Left ventricle myocardium inferior (tissue), 1 donor: ENCODE results near the gene TMEM183A. TPM values are rescaled to one million over a fixed set of nuclear protein-coding genes. Genes with fewer than 3 reads are reported as not detected.

Experiments used
- DNase-seq: peaks from one replicate; pipeline ENCODE4 v3.0.0-alpha.2; 2020
- H3K27ac ChIP-seq: fragments of 200-600 bp; replicated peaks from 2 replicates; pipeline ENCODE4 v1.8.0; 2021
- H3K27me3 ChIP-seq: fragments of 200-600 bp; 2 replicates; pipeline ENCODE4 v1.8.0; 2021; ENCODE audit warnings: low read depth
- H3K36me3 ChIP-seq: fragments of 200-600 bp; 2 replicates; pipeline ENCODE4 v1.8.0; 2021
- H3K4me1 ChIP-seq: fragments of 200-600 bp; 2 replicates; pipeline ENCODE4 v1.8.0; 2021
- H3K4me3 ChIP-seq: fragments of 200-600 bp; 2 replicates; pipeline ENCODE4 v1.8.0; 2021; ENCODE audit warnings: mild to moderate bottlenecking, moderate library complexity
- H3K9me3 ChIP-seq: fragments of 200-600 bp; replicated peaks from 2 replicates; pipeline ENCODE4 v1.8.0; 2021
- CTCF ChIP-seq: fragments of 200-600 bp; IDR thresholded peaks from 2 replicates; pipeline ENCODE4 v1.8.0; 2021; ENCODE audit warnings: antibody characterized with exemption, mild to moderate bottlenecking, borderline replicate concordance
- intact Hi-C: fragments of 100-400 bp; cut with micrococcal nuclease; formaldehyde crosslinking; loops from one replicate; pipeline ENCODE4 v1.11.0; 2022
- total RNA-seq: library from RNA; stranded (reverse); fragmentation: NEBNext Ultra II Directional; extraction: Animal tissue kit (Norgen Biotek cat#: 25700); gene quantifications from one replicate; pipeline ENCODE4 v1.2.1, GENCODE V29; 2021
- donor health status: DM: no; HTN: yes; CAD: no; lungs with severe emphysema.

Gene TMEM183A
- total RNA-seq, 1 donor from 2014 or later: 21.8 TPM

GRCh38 chr1:203046984-203047630 is 39.9 kb downstream of the TMEM183A start:
- peaks cover 23% of the 10 kb centered on the region for H3K36me3 ChIP-seq
- intact Hi-C loops: loop anchor here (10.0 kb wide), 1 partner anchor 68 kb away; no protein-coding TSS in a partner anchor
- no peak for TF ChIP-seq CTCF
- H3K27me3 ChIP-seq: no peaks in the 10 kb centered on the region
- DNase-seq: no peak
- H3K4me3 ChIP-seq: no peak overlapping the region
- H3K27ac ChIP-seq: no peak overlapping the region
- no peaks in the 10 kb centered on the region for H3K9me3 ChIP-seq
- peaks cover 15% of the 10 kb centered on the region for H3K4me1 ChIP-seq

GRCh38 chr1:203048086-203048485 is 40.9 kb downstream of the TMEM183A start:
- no peak for DNase-seq

GRCh38 chr1:203048555-203049051 is 41.4 kb downstream of the TMEM183A start:
- no peaks in the 10 kb centered on the region for H3K9me3 ChIP-seq
- no peak for DNase-seq
- H3K4me1 ChIP-seq: peaks cover 15% of the 10 kb centered on the region
- H3K27ac ChIP-seq: no peak overlapping the region
- H3K27me3 ChIP-seq: no peaks in the 10 kb centered on the region
- peaks cover 23% of the 10 kb centered on the region for H3K36me3 ChIP-seq
- TF ChIP-seq CTCF: no peak
- intact Hi-C loops: loop anchor here (10.0 kb wide), 1 partner anchor 66 kb away; no protein-coding TSS in a partner anchor
- no peak overlapping the region for H3K4me3 ChIP-seq

More at GRCh38 chr1:203048086-203048485, 40.9 kb downstream of the TMEM183A start:
- H3K9me3 ChIP-seq: no peaks in the 10 kb centered on the region
- no peaks in the 10 kb centered on the region for H3K27me3 ChIP-seq
- H3K27ac ChIP-seq: no peak overlapping the region
- TF ChIP-seq CTCF: no peak
- H3K4me3 ChIP-seq: no peak overlapping the region
- intact Hi-C loops: loop anchor here (10.0 kb wide), 1 partner anchor 67 kb away; no protein-coding TSS in a partner anchor
- H3K4me1 ChIP-seq: peaks cover 15% of the 10 kb centered on the region
- peaks cover 23% of the 10 kb centered on the region for H3K36me3 ChIP-seq

- DNase-seq: no peak
- no peaks in the 10 kb centered on the region for H3K9me3 ChIP-seq
- H3K27me3 ChIP-seq: no peaks in the 10 kb centered on the region
- peaks cover 15% of the 10 kb centered on the region for H3K4me1 ChIP-seq
- no peak for TF ChIP-seq CTCF
- no peak overlapping the region for H3K4me3 ChIP-seq
- H3K36me3 ChIP-seq: peaks cover 20% of the 10 kb centered on the region
- H3K27ac ChIP-seq: no peak overlapping the region
- intact Hi-C loops: loop anchor here (10.0 kb wide), 1 partner anchor 66 kb away; no protein-coding TSS in a partner anchor
Observed at GRCh38 chr1:203049077-203049476, 41.9 kb downstream of the TMEM183A start.

- peaks cover 14% of the 10 kb centered on the region for H3K36me3 ChIP-seq
- H3K27ac ChIP-seq: no peak overlapping the region
- intact Hi-C loops: loop anchor here (10.0 kb wide), 1 partner anchor 65 kb away; no protein-coding TSS in a partner anchor
- DNase-seq: no peak
- no peak for TF ChIP-seq CTCF
- no peaks in the 10 kb centered on the region for H3K27me3 ChIP-seq
- H3K9me3 ChIP-seq: no peaks in the 10 kb centered on the region
- H3K4me3 ChIP-seq: no peak overlapping the region
- peaks cover 15% of the 10 kb centered on the region for H3K4me1 ChIP-seq
Observed at GRCh38 chr1:203049576-203050180, 42.5 kb downstream of the TMEM183A start.
